HG03060 (cell line): ENCODE measurements around the gene ILDR2.
"Not testable (repeated sequence)": the region's sequence is repeated elsewhere in the genome, so short reads cannot be mapped to it uniquely, and the experiment has no call there.

Experiments used
- ATAC-seq: cut with Tn5 transposase; IDR thresholded peaks from one replicate; pipeline ENCODE4 v1.9.1; 2021; ENCODE audit warnings: low read depth, moderate number of reproducible peaks; ENCODE audit not compliant: unreplicated experiment

Gene ILDR2

GRCh38 chr1:166900987-166901386 lies 74.4 kb downstream of the ILDR2 start:
- ATAC-seq, result no peak

GRCh38 chr1:166899769-166900168 lies 75.6 kb downstream of the ILDR2 start:
- ATAC-seq, result no peak

- ATAC-seq, result no peak
Measured at GRCh38 chr1:166895766-166896165, 79.6 kb downstream of the ILDR2 start.

- no peak for ATAC-seq
Measured at GRCh38 chr1:166889776-166890175, 85.6 kb downstream of the ILDR2 start.

- ATAC-seq, result no peak
Measured at GRCh38 chr1:166888373-166889111, 86.8 kb downstream of the ILDR2 start.

- no peak for ATAC-seq
Measured at GRCh38 chr1:166884971-166885370, 90.4 kb downstream of the ILDR2 start.

- ATAC-seq, result no peak
Measured at GRCh38 chr1:166884040-166884642, 91.2 kb downstream of the ILDR2 start.

GRCh38 chr1:166882893-166883292 lies 92.4 kb downstream of the ILDR2 start:
- no peak for ATAC-seq

- not testable (repeated sequence) for ATAC-seq
Measured at GRCh38 chr1:166878173-166878917, 97.0 kb downstream of the ILDR2 start.

GRCh38 chr1:166876540-166876838 lies 98.9 kb downstream of the ILDR2 start:
- ATAC-seq, result peak; percentile 2

- ATAC-seq, result peak; percentile 84
Measured at GRCh38 chr1:166875734-166876539, 99.4 kb downstream of the ILDR2 start, which contains the start of gene TADA1. TSS of gene TADA1 (minus strand) at chr1:166876264. CDS start at chr1:166876233, 31 bp downstream.

GRCh38 chr1:166875302-166875733 lies 100.0 kb downstream of the ILDR2 start:
- no peak for ATAC-seq

- ATAC-seq, result no peak
Measured at GRCh38 chr1:166874464-166874863, 100.9 kb downstream of the ILDR2 start.

- ATAC-seq, result no peak
Measured at GRCh38 chr1:166870584-166870983, 104.8 kb downstream of the ILDR2 start.

GRCh38 chr1:166869318-166870099 lies 105.8 kb downstream of the ILDR2 start:
- ATAC-seq, result no peak

- ATAC-seq, result no peak
Measured at GRCh38 chr1:166868639-166869038, 106.7 kb downstream of the ILDR2 start.

- ATAC-seq, result no peak
Measured at GRCh38 chr1:166865926-166866325, 109.4 kb downstream of the ILDR2 start.

GRCh38 chr1:166859597-166859996 lies 115.7 kb downstream of the ILDR2 start:
- no peak for ATAC-seq

GRCh38 chr1:166858726-166859419 lies 116.5 kb downstream of the ILDR2 start:
- ATAC-seq, result no peak
